ENCODE measurements around the gene FAM135A.
"Not testable (repeated sequence)": the region's sequence is repeated elsewhere in the genome, so short reads cannot be mapped to it uniquely, and the experiment has no call there.

DNA sequence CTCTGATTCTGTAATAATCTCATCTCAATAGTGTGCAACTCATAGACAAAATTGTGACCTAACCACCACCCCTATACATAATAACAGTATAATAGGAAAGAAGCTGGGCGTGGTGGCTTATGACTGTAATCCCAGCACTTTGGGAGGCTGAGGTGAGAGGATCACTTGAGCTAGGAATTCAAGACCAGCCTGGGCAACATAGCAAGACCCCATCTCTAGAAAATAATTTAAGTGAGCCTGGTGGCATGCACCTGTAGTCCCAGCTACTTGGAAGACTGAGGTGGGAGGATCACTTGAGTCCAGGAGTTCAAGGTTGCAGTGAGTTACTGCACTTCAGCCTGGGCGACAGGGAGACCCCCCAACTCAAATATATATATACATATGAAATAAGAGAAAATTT is 149.1 kb downstream of the FAM135A start:
- TF ChIP-seq, protein P1, sequence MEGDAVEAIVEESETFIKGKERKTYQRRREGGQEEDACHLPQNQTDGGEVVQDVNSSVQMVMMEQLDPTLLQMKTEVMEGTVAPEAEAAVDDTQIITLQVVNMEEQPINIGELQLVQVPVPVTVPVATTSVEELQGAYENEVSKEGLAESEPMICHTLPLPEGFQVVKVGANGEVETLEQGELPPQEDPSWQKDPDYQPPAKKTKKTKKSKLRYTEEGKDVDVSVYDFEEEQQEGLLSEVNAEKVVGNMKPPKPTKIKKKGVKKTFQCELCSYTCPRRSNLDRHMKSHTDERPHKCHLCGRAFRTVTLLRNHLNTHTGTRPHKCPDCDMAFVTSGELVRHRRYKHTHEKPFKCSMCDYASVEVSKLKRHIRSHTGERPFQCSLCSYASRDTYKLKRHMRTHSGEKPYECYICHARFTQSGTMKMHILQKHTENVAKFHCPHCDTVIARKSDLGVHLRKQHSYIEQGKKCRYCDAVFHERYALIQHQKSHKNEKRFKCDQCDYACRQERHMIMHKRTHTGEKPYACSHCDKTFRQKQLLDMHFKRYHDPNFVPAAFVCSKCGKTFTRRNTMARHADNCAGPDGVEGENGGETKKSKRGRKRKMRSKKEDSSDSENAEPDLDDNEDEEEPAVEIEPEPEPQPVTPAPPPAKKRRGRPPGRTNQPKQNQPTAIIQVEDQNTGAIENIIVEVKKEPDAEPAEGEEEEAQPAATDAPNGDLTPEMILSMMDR (IDR thresholded peaks at IDR 0.05; ENCODE audit: low read depth, low read length), result not testable (repeated sequence)
- not testable (repeated sequence) for TF ChIP-seq POLR2A (IDR thresholded peaks at IDR 0.05; ENCODE audit: extremely low read depth, insufficient read length)
- TF ChIP-seq, protein P2, sequence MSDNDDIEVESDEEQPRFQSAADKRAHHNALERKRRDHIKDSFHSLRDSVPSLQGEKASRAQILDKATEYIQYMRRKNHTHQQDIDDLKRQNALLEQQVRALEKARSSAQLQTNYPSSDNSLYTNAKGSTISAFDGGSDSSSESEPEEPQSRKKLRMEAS (IDR thresholded peaks at IDR 0.05; ENCODE audit: low read depth, low read length), result not testable (repeated sequence)

Data from NB4 (cell line).